Suprapubic skin (tissue), 4 donors: ENCODE data around the gene CCDC117. TPM values are rescaled to one million over a fixed set of nuclear protein-coding genes. Genes with fewer than 3 reads are reported as not detected.

Experiments used
- DNase-seq, 2 donors: peaks; one replicate each; pipeline ENCODE4 v3.0.0-alpha.2; 2019; ENCODE audit warnings: low spot score in 2 of 2
- H3K27ac ChIP-seq: fragments of 200-600 bp; sonication (generic); one replicate; pipeline ENCODE4 v1.5.1; 2019
- H3K27me3 ChIP-seq: fragments of 200-600 bp; sonication (generic); one replicate; pipeline ENCODE4 v1.5.1; 2019
- H3K36me3 ChIP-seq: fragments of 200-600 bp; sonication (generic); one replicate; pipeline ENCODE4 v1.5.1; 2019
- H3K4me1 ChIP-seq: fragments of 200-600 bp; sonication (generic); one replicate; pipeline ENCODE4 v1.5.1; 2019
- H3K4me3 ChIP-seq: fragments of 200-600 bp; sonication (generic); one replicate; pipeline ENCODE4 v1.5.1; 2019; ENCODE audit warnings: mild to moderate bottlenecking
- H3K9me3 ChIP-seq: fragments of 200-600 bp; sonication (generic); one replicate; pipeline ENCODE4 v1.5.1; 2019
- CTCF ChIP-seq, 2 donors: fragments of 200-600 bp in 1 of 2; fragments of 450-650 bp in 1 of 2; sonication (generic) in 1 of 2; IDR thresholded peaks; one replicate each; pipeline ENCODE4 v1.5.1; 2016 to 2019; ENCODE audit warnings: antibody characterized with exemption in 2 of 2, mild to moderate bottlenecking in 1 of 2, moderate library complexity in 1 of 2
- EP300 ChIP-seq: sonication (generic); formaldehyde crosslinking; IDR thresholded peaks from one replicate; pipeline ENCODE4 v1.6.1; 2017; ENCODE audit warnings: antibody characterized with exemption
- POLR2A ChIP-seq, 2 donors: fragments of 450-650 bp; IDR thresholded peaks; one replicate each; pipeline ENCODE4 v1.6.1; 2017; ENCODE audit warnings: antibody characterized with exemption in 2 of 2, mild to moderate bottlenecking in 2 of 2, moderate library complexity in 2 of 2
- POLR2AphosphoS5 ChIP-seq, 3 donors: sonication (generic); formaldehyde crosslinking; IDR thresholded peaks; one replicate each; pipeline ENCODE4 v1.6.1; 2017; ENCODE audit warnings: antibody characterized with exemption in 3 of 3
- WGBS: methylation state at CpG from one replicate; pipeline ENCODE4 v1.1.5; 2018; 5-methylcytosine and 5-hydroxymethylcytosine counted together
- total RNA-seq, 4 donors: library from RNA; depleted of rRNA; stranded (reverse); fragments of >200 nt; gene quantifications; one replicate each; pipeline ENCODE4 v1.1.0, GENCODE V29; 2016

CCDC117 gene
- total RNA-seq, 4 donors from 2014 or later = 12.0 to 21.2 (median 16.6) TPM

DNA sequence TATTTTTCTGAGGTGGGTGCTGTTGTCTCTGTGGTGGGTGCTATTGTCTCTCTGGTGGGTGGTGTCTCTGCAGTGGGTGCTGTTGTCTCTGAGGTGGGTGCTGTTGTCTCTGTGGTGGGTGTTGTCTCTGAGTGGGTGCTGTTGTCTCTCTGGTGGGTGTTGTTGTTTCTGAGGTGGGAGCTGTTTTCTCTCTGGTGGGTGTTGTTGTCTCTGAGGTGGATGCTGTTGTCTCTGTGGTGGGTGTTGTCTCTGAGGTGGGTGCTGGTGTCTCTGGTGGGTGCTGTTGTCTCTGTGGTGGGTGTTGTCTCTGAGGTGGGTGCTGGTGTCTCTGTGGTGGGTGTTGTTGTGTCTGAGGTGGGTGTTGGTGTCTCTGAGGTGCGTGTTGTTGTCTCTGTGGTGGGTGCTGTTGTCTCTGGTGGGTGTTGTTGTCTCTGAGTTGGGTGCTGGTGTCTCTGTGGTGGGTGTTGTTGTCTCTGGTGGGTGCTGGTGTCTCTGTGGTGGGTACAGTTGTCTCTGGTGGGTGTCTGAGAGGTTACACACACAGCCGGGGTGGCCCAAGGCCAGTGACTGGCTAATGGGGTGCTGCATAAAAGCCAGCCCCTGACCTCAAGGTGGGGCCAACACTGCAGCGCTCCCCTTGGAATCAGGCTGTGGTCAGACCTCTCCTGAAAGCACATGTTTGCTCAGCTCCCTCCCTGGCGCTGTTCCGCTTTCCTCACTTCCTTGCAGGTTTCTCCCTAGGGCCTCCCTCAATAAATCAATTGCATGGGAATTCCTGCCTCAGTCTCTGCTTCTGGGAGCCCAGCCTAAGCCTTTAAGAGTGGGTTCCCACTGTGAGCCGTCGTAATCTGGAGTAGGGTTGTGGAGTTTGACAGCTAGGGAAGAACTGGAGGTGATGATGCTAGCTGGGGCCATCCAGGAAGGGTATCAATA is 58.9 kb downstream of the CCDC117 start:
- Histone ChIP-seq H3K9me3 (no peaks in the 10 kb centered on the region), H3K36me3 (no peaks in the 10 kb centered on the region), H3K27ac (no peak overlapping the region), H3K4me1 (peaks cover 11% of the 10 kb centered on the region), H3K27me3 (no peaks in the 10 kb centered on the region), H3K4me3 (no peak overlapping the region)
- 82% methylated on average over 7 of the region's 7 CpGs for WGBS
- TF ChIP-seq POLR2A (IDR thresholded peaks at IDR 0.05) (no peak), CTCF (IDR thresholded peaks at IDR 0.05) (no peak), POLR2AphosphoS5 (IDR thresholded peaks at IDR 0.05) (no peak), EP300 (no peak)
- no peak for DNase-seq

GRCh38 chr22:28832731-28833130 is 60.2 kb downstream of the CCDC117 start:
- 100% methylated on average over 1 of the region's 1 CpG for WGBS
- no peaks in the 10 kb centered on the region for H3K27me3 ChIP-seq
- TF ChIP-seq POLR2AphosphoS5 (IDR thresholded peaks at IDR 0.05) (no peak), POLR2A (IDR thresholded peaks at IDR 0.05) (no peak), CTCF (IDR thresholded peaks at IDR 0.05) (no peak), EP300 (no peak)
- H3K4me3 ChIP-seq = no peak overlapping the region
- H3K36me3 ChIP-seq = no peaks in the 10 kb centered on the region
- H3K27ac ChIP-seq = no peak overlapping the region
- H3K9me3 ChIP-seq = no peaks in the 10 kb centered on the region
- DNase-seq = no peak
- peaks cover 11% of the 10 kb centered on the region for H3K4me1 ChIP-seq

DNA sequence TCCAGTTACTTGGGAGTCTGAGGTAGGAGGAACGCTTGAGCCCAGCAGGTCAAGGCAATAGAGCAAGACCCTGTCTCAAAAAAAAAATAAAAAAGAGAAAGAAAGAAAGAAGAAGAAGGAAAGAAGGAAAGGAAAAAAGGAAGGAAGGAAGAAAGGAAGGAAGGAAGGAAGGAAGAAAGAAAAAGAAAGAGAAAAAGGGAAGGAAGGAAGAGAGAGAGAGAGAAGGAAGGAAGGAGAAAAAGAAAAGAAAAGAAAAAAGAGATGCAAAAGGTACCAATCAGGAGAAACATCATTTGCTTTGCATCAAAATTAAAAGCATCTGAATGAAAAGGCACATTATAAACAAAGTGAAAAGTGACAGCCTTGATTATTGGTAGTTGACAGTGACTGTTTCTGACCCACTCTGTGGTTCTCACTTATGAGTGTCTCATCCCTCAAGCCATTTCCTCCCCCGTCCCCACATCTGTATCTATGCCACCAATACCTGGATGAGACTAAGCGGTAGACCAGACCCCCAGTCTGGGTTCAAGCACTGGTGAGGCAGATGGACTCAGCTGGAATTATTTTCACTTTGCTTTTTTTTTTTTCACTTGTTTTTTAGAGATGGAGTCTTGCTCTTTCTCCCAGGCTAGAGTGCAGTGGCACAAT is 60.9 kb downstream of the CCDC117 start:
- WGBS = 90% methylated on average over 3 of the region's 3 CpGs
- no peak for DNase-seq
- no peak for TF ChIP-seq EP300
- TF ChIP-seq CTCF (IDR thresholded peaks at IDR 0.05) = no peak
- TF ChIP-seq POLR2AphosphoS5 (IDR thresholded peaks at IDR 0.05) = no peak
- no peak for TF ChIP-seq POLR2A (IDR thresholded peaks at IDR 0.05)
- Histone ChIP-seq H3K36me3 (no peaks in the 10 kb centered on the region), H3K4me3 (no peak overlapping the region), H3K9me3 (no peaks in the 10 kb centered on the region), H3K4me1 (peaks cover 11% of the 10 kb centered on the region), H3K27me3 (no peaks in the 10 kb centered on the region), H3K27ac (no peak overlapping the region)

DNA sequence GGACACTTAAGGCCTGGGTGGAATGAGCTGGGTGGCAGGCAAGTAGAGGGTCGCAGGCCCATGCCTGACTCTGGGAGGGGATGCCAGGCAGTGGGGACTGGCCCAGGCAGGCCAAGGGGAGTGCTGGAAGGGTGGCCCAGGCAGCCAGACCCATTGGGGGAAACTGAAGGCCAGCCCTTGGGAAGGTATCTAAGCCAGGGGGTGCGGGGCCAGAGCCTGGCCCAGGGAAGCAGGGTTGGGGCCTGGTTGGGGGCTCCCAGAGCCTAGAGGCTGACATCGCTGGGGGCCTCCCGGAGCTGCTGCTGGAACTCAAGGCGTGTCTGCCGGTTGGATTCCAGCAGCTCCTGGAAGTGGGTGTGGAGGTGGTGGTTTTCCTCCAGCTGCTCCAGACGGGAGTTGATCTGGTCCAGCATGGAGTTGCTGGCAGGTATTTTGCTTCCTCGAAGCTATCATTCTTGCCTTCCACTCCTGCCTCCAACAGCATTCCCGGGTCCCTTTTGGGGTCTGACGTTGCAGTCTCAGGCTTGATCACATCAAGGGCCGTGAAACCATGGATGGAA is 63.2 kb downstream of the CCDC117 start:
- Histone ChIP-seq H3K4me3 (no peak overlapping the region), H3K36me3 (no peaks in the 10 kb centered on the region), H3K27me3 (no peaks in the 10 kb centered on the region), H3K27ac (no peak overlapping the region), H3K4me1 (no peaks in the 10 kb centered on the region), H3K9me3 (no peaks in the 10 kb centered on the region)
- 84% methylated on average over 11 of the region's 11 CpGs for WGBS
- TF ChIP-seq POLR2A (IDR thresholded peaks at IDR 0.05) (no peak), POLR2AphosphoS5 (IDR thresholded peaks at IDR 0.05) (no peak), CTCF (IDR thresholded peaks at IDR 0.05) (no peak), EP300 (no peak)
- DNase-seq = no peak

DNA sequence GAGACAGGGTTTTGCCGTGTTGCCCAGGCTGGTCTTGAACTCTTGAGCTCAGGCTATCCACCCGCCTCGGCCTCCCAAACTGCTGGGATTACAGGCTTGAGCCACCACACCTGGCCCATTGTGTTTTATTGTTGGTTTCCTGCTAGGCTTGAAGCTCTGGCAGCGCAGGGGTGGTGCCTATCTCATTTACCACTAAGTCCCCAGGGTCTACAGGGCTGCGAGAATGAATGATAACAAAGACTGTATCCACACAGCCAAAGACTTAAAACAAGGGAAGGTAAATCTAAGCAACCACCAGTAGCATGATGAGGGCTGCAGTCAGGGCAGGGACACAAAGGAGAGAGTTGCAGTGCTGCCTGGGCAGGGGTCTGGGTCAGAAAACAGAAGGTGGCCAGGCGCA is 65.1 kb downstream of the CCDC117 start:
- no peak for DNase-seq
- no peak overlapping the region for H3K27ac ChIP-seq
- TF ChIP-seq POLR2A (IDR thresholded peaks at IDR 0.05) = no peak
- no peak for TF ChIP-seq CTCF (IDR thresholded peaks at IDR 0.05)
- TF ChIP-seq EP300 = no peak
- no peak for TF ChIP-seq POLR2AphosphoS5 (IDR thresholded peaks at IDR 0.05)
- H3K27me3 ChIP-seq = no peaks in the 10 kb centered on the region
- no peak overlapping the region for H3K4me3 ChIP-seq
- no peaks in the 10 kb centered on the region for H3K9me3 ChIP-seq
- H3K4me1 ChIP-seq = no peaks in the 10 kb centered on the region
- H3K36me3 ChIP-seq = no peaks in the 10 kb centered on the region
- WGBS = 95% methylated on average over 6 of the region's 6 CpGs
